HCT116 (cell line): Measurements from ENCODE around the gene PAX6. TPM values are rescaled to one million over a fixed set of nuclear protein-coding genes. Genes with fewer than 3 reads are reported as not detected.

ENCODE experiments used
- ATAC-seq: fragments of 200-7000 bp; cut with Tn5 transposase; 2 replicates; pipeline ENCODE4 v1.9.1; 2020; ENCODE audit warnings: mild to moderate bottlenecking, moderate library complexity
- BruUV-seq: library from RNA; stranded (reverse); fragments of 400-500 nt; replicated peaks from 2 replicates; lab custom pipeline; 2021; lab: Mats Ljungman, UMichigan
- CTCF ChIA-PET: fragments of 300-600 bp; sonication (Branson Sonifier 250); formaldehyde crosslinking; loops from one replicate; lab custom pipeline; 2021; ENCODE audit warnings: antibody characterized with exemption; lab: Charles Lee
- POLR2A ChIA-PET: fragments of 300-600, 350-600 bp; sonication (Branson Sonifier 250); formaldehyde crosslinking; loops from one replicate; lab custom pipeline; 2021; ENCODE audit warnings: antibody characterized with exemption; lab: Charles Lee
- RAD21 ChIA-PET, 2 experiments: fragments of 300-600 bp; sonication (Branson Sonifier 250); formaldehyde crosslinking; loops; one replicate each; lab custom pipeline; 2023; ENCODE audit warnings: low total read pairs in 2 of 2; ENCODE audit not compliant: uncharacterized antibody in 2 of 2, unreplicated experiment in 2 of 2, low non-redundant PET in 1 of 2; lab: Charles Lee
- DNase-seq: peaks from one replicate; pipeline ENCODE4 v3.0.0-alpha.2; 2010; ENCODE audit warnings: low read depth, low spot score
- H2AFZ ChIP-seq: fragments of 200-600 bp; shearing (Covaris generic), sonication (generic); 2 replicates; pipeline ENCODE4 v1.6.1; 2017; ENCODE audit warnings: low read depth, mixed run types, mixed read lengths, antibody characterized with exemption, low read length; ENCODE audit not compliant: poor library complexity, severe bottlenecking
- H3K27ac ChIP-seq: 2 replicates; pipeline ENCODE4 v1.5.1; 2012; ENCODE audit warnings: low read depth, low read length
- H3K27me3 ChIP-seq: fragments of 200-600 bp; sonication (generic); 2 replicates; pipeline ENCODE4 v1.6.1; 2016; ENCODE audit warnings: mixed run types, low read length, mixed read lengths; ENCODE audit not compliant: insufficient read depth
- H3K36me3 ChIP-seq, 2 experiments: fragments of 200-500 bp in 1 of 2; fragments of 200-600 bp in 1 of 2; sonication (Bioruptor generic) in 1 of 2; sonication (generic) in 1 of 2; 2 replicates each; pipeline versions ENCODE4 v1.5.1 to v1.6.1; 2014 to 2016; ENCODE audit warnings: low read length in 2 of 2, inconsistent platforms in 1 of 2, mixed read lengths in 1 of 2, mixed run types in 1 of 2; ENCODE audit not compliant: insufficient read depth in 2 of 2, control insufficient read depth in 1 of 2
- H3K4me1 ChIP-seq, 2 experiments: fragments of 200-600 bp in 1 of 2; sonication (generic) in 1 of 2; 2 replicates each; pipeline versions ENCODE4 v1.5.1 to v1.6.1; 2012 to 2017; ENCODE audit warnings: low read length in 2 of 2, inconsistent platforms in 1 of 2, mild to moderate bottlenecking in 1 of 2, mixed read lengths in 1 of 2, mixed run types in 1 of 2, moderate library complexity in 1 of 2; ENCODE audit not compliant: insufficient read depth in 2 of 2, control insufficient read depth in 1 of 2
- H3K4me2 ChIP-seq: fragments of 200-600 bp; sonication (generic); 2 replicates; pipeline ENCODE4 v1.6.1; 2017; ENCODE audit warnings: mixed run types, low read length, mixed read lengths
- H3K4me3 ChIP-seq, 2 experiments: fragments of 200-600 bp in 1 of 2; sonication (generic) in 1 of 2; replicated peaks in 1 of 2; 2 replicates each; pipeline ENCODE4 v1.5.1; 2011 to 2016; ENCODE audit warnings: low read length in 2 of 2, control low read depth in 1 of 2, low read depth in 1 of 2, mild to moderate bottlenecking in 1 of 2, mixed read lengths in 1 of 2, mixed run types in 1 of 2
- H3K79me2 ChIP-seq: fragments of 200-600 bp; sonication (generic); 2 replicates; pipeline ENCODE4 v1.6.1; 2017; ENCODE audit warnings: mild to moderate bottlenecking, mixed run types, low read length, moderate library complexity, mixed read lengths; ENCODE audit not compliant: insufficient read depth
- H3K9ac ChIP-seq: fragments of 200-600 bp; sonication (generic); 2 replicates; pipeline ENCODE4 v1.6.1; 2016; ENCODE audit warnings: low read length, mixed read lengths
- H3K9me2 ChIP-seq: fragments of 200-600 bp; sonication (generic), shearing (Covaris generic); 2 replicates; pipeline ENCODE4 v1.6.1; 2017; ENCODE audit warnings: mixed run types, mild to moderate bottlenecking, moderate library complexity; ENCODE audit not compliant: insufficient read depth
- H3K9me3 ChIP-seq, 2 experiments: fragments of 200-500 bp in 1 of 2; fragments of 200-600 bp in 1 of 2; sonication (Bioruptor generic) in 1 of 2; sonication (generic) in 1 of 2; 2 replicates each; pipeline ENCODE4 v1.6.1; 2014 to 2017; ENCODE audit warnings: low read length in 2 of 2, mixed read lengths in 2 of 2, inconsistent platforms in 1 of 2, low read depth in 1 of 2, mild to moderate bottlenecking in 1 of 2, mixed run types in 1 of 2, moderate library complexity in 1 of 2; ENCODE audit not compliant: control insufficient read depth in 1 of 2, insufficient read depth in 1 of 2
- H4K20me1 ChIP-seq: fragments of 200-600 bp; sonication (generic), shearing (Covaris generic); 2 replicates; pipeline ENCODE4 v1.6.1; 2017; ENCODE audit warnings: mixed run types, mild to moderate bottlenecking, moderate library complexity; ENCODE audit not compliant: insufficient read depth
- CBX3 ChIP-seq: IDR thresholded peaks from 2 replicates; pipeline ENCODE4 v1.6.1; 2012; ENCODE audit warnings: low read depth
- CTCF ChIP-seq, 3 experiments: fragments of 200-600 bp in 1 of 3; sonication (generic) in 1 of 3; IDR thresholded peaks in 2 of 3; conservative IDR thresholded peaks in 1 of 3; 2 replicates each; pipeline ENCODE4 v1.5.1; 2012 to 2017; ENCODE audit warnings: low read depth in 2 of 3, low read length in 2 of 3, antibody characterized with exemption in 1 of 3, borderline replicate concordance in 1 of 3, control low read depth in 1 of 3, mild to moderate bottlenecking in 1 of 3, mixed read lengths in 1 of 3, mixed run types in 1 of 3, moderate library complexity in 1 of 3; ENCODE audit not compliant: insufficient read depth in 1 of 3
- ELF1 ChIP-seq: IDR thresholded peaks from 2 replicates; pipeline ENCODE4 v1.6.1; 2012; ENCODE audit warnings: low read depth, borderline replicate concordance
- EZH2phosphoT487 ChIP-seq: fragments of 200-600 bp; IDR thresholded peaks from 2 replicates; pipeline ENCODE4 v1.6.1; 2018; ENCODE audit warnings: antibody characterized with exemption, borderline replicate concordance
- POLR2A ChIP-seq: IDR thresholded peaks from 2 replicates; pipeline ENCODE4 v1.7.0; 2011; ENCODE audit warnings: borderline replicate concordance; ENCODE audit not compliant: insufficient read depth, insufficient read length; ENCODE audit errors: extremely low read depth
- POLR2AphosphoS5 ChIP-seq: IDR thresholded peaks from 2 replicates; pipeline ENCODE4 v1.6.1; 2011; ENCODE audit warnings: mild to moderate bottlenecking, low read depth, low read length, moderate library complexity
- SP1 ChIP-seq: IDR thresholded peaks from 2 replicates; pipeline ENCODE4 v1.6.1; 2012; ENCODE audit warnings: low read depth
- SRF ChIP-seq: IDR thresholded peaks from 2 replicates; pipeline ENCODE4 v1.6.1; 2012; ENCODE audit warnings: low read depth
- TCF7L2 ChIP-seq: IDR thresholded peaks from 2 replicates; pipeline ENCODE4 v1.7.0; 2011; ENCODE audit warnings: borderline replicate concordance, inconsistent platforms; ENCODE audit not compliant: insufficient read depth, insufficient read length; ENCODE audit errors: extremely low read depth
- ZBTB33 ChIP-seq: IDR thresholded peaks from 2 replicates; pipeline ENCODE4 v1.6.1; 2011; ENCODE audit warnings: mild to moderate bottlenecking, low read length, moderate library complexity; ENCODE audit not compliant: insufficient replicate concordance; ENCODE audit errors: extremely low read depth
- ZNF274 ChIP-seq: fragments of 200-500 bp; sonication (Bioruptor generic); IDR thresholded peaks from 2 replicates; pipeline ENCODE4 v1.6.1; 2014; ENCODE audit warnings: mild to moderate bottlenecking, low read depth, low read length, inconsistent platforms
- intact Hi-C: fragments of 100-400 bp; cut with micrococcal nuclease; formaldehyde crosslinking; loops from 2 replicates; pipeline ENCODE4 v1.10.0; 2022
- total RNA-seq: library from RNA; stranded (reverse); gene quantifications from one replicate; pipeline ENCODE4 v1.2.1, GENCODE V29; 2021; ENCODE audit not compliant: unreplicated experiment
- TF ChIP-seq, protein P1 (sequence below): IDR thresholded peaks from 2 replicates; pipeline ENCODE4 v1.6.1; 2012
- TF ChIP-seq, protein P2 (sequence below): IDR thresholded peaks from 2 replicates; pipeline ENCODE4 v1.6.1; 2012; ENCODE audit warnings: low read depth

The PAX6 gene
- total RNA-seq, 1 experiment from 2014 or later, result 5.3 TPM

DNA sequence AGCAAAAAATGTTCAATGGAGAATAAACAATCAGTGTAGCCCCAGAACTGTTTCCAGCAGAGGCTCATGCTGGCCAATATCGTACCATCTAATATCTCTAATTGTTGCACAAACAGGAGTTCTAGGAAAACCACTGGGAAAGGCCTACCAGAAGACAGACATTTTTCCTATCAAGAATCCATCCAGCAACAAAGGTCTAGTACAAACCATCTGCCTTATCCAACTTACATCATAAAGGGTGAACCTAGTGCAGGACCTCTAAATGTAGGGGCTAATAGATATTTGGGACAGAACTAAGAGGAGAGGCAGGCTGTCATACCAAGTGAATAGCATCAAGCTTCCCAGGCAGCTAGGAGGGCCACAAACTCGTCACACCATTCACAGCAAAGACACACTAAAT, 18.7 kb downstream of the PAX6 start:
- Histone ChIP-seq H3K36me3 (no peaks in the 10 kb centered on the region), H3K4me1 (no peaks in the 10 kb centered on the region), H3K27ac (no peak overlapping the region), H4K20me1 (no peaks in the 10 kb centered on the region), H2AFZ (no peak overlapping the region), H3K27me3 (no peaks in the 10 kb centered on the region), H3K9me2 (no peaks in the 10 kb centered on the region), H3K4me3 (no peak overlapping the region), H3K79me2 (no peaks in the 10 kb centered on the region), H3K9me3 (no peaks in the 10 kb centered on the region), H3K9ac (no peak overlapping the region), H3K4me2 (no peak overlapping the region)
- DNase-seq (no peak), ATAC-seq (no peak)
- RAD21 ChIA-PET, result no interaction called here
- BruUV-seq, result no TSS peak
- no peak for TF ChIP-seq TCF7L2
- TF ChIP-seq CTCF (IDR thresholded peaks at IDR 0.05 in 2 of 3, conservative IDR thresholded peaks at IDR 0.05 in 1 of 3; ENCODE audit: borderline replicate concordance in 1 of 3, insufficient read depth in 1 of 3, low read depth in 2 of 3, low read length in 2 of 3), result no peak
- no peak for TF ChIP-seq ZNF274
- TF ChIP-seq POLR2AphosphoS5, result no peak
- TF ChIP-seq EZH2phosphoT487, result no peak
- no peak for TF ChIP-seq CBX3
- no peak for TF ChIP-seq ELF1
- no peak for TF ChIP-seq ZBTB33
- no peak for TF ChIP-seq POLR2A
- TF ChIP-seq, protein P1, sequence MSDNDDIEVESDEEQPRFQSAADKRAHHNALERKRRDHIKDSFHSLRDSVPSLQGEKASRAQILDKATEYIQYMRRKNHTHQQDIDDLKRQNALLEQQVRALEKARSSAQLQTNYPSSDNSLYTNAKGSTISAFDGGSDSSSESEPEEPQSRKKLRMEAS, result no peak
- TF ChIP-seq, protein P2, sequence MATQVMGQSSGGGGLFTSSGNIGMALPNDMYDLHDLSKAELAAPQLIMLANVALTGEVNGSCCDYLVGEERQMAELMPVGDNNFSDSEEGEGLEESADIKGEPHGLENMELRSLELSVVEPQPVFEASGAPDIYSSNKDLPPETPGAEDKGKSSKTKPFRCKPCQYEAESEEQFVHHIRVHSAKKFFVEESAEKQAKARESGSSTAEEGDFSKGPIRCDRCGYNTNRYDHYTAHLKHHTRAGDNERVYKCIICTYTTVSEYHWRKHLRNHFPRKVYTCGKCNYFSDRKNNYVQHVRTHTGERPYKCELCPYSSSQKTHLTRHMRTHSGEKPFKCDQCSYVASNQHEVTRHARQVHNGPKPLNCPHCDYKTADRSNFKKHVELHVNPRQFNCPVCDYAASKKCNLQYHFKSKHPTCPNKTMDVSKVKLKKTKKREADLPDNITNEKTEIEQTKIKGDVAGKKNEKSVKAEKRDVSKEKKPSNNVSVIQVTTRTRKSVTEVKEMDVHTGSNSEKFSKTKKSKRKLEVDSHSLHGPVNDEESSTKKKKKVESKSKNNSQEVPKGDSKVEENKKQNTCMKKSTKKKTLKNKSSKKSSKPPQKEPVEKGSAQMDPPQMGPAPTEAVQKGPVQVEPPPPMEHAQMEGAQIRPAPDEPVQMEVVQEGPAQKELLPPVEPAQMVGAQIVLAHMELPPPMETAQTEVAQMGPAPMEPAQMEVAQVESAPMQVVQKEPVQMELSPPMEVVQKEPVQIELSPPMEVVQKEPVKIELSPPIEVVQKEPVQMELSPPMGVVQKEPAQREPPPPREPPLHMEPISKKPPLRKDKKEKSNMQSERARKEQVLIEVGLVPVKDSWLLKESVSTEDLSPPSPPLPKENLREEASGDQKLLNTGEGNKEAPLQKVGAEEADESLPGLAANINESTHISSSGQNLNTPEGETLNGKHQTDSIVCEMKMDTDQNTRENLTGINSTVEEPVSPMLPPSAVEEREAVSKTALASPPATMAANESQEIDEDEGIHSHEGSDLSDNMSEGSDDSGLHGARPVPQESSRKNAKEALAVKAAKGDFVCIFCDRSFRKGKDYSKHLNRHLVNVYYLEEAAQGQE, result no peak
- no peak for TF ChIP-seq SRF
- no peak for TF ChIP-seq SP1
- POLR2A ChIA-PET, result no interaction called here
- CTCF ChIA-PET, result no interaction called here
- intact Hi-C loops, result no loop called here
